Adipocyte (in vitro differentiated cells): Measurements from ENCODE around the gene CX3CR1.

ENCODE experiments used
- DNase-seq: peaks from one replicate; pipeline ENCODE4 v3.0.0-alpha.2; 2015; ENCODE audit warnings: low read depth
- H3K27me3 ChIP-seq: replicated peaks from 2 replicates; pipeline ENCODE4 v1.7.0; 2013; ENCODE audit warnings: mild to moderate bottlenecking, low read length, moderate library complexity; ENCODE audit not compliant: control insufficient read depth, insufficient read depth
- H3K36me3 ChIP-seq: 2 replicates; pipeline ENCODE4 v1.7.0; 2013; ENCODE audit warnings: low read length, mild to moderate bottlenecking, moderate library complexity; ENCODE audit not compliant: control insufficient read depth, insufficient read depth, severe bottlenecking
- H3K4me1 ChIP-seq: 2 replicates; pipeline ENCODE4 v1.7.0; 2013; ENCODE audit warnings: mild to moderate bottlenecking, low read length, moderate library complexity; ENCODE audit not compliant: control insufficient read depth, insufficient read depth
- H3K4me3 ChIP-seq: 2 replicates; pipeline ENCODE4 v1.7.0; 2013; ENCODE audit warnings: mild to moderate bottlenecking, low read length, moderate library complexity
- H3K9ac ChIP-seq: 2 replicates; pipeline ENCODE4 v1.7.0; 2013; ENCODE audit warnings: mild to moderate bottlenecking, low read length, moderate library complexity
- H3K9me3 ChIP-seq: 2 replicates; pipeline ENCODE4 v1.7.0; 2013; ENCODE audit warnings: mild to moderate bottlenecking, low read length, moderate library complexity; ENCODE audit not compliant: control insufficient read depth

Gene CX3CR1

GRCh38 chr3:39317571-39318169 is 37.8 kb upstream of the CX3CR1 start:
- H3K36me3 ChIP-seq = no peaks in the 10 kb centered on the region
- no peak for DNase-seq
- H3K9me3 ChIP-seq = peaks cover 10% of the 10 kb centered on the region
- no peaks in the 10 kb centered on the region for H3K27me3 ChIP-seq
- no peak overlapping the region for H3K4me3 ChIP-seq
- H3K9ac ChIP-seq = no peak overlapping the region
- no peaks in the 10 kb centered on the region for H3K4me1 ChIP-seq

DNA sequence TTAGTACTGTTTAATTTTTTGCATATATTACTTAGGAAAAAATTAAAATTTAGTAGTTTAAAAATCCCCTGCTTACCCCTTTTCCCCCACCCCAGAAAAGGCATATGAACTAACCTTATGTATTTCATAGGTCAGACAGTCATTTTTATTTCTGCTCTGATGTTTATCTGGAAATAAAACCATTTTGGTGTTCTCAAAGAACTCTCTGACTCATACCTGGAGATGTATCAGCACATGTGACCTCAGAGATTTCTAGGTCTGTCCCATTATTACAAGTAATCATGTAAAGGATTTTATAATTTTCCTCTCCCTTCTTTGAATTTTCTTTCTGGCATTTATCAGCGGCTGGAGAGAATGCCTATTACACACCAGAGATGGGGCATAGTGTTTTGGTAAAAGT is 35.6 kb upstream of the CX3CR1 start:
- H3K9ac ChIP-seq = no peak overlapping the region
- H3K4me3 ChIP-seq = no peak overlapping the region
- H3K36me3 ChIP-seq = no peaks in the 10 kb centered on the region
- DNase-seq = no peak
- no peaks in the 10 kb centered on the region for H3K4me1 ChIP-seq
- peaks cover 10% of the 10 kb centered on the region for H3K9me3 ChIP-seq
- H3K27me3 ChIP-seq = no peaks in the 10 kb centered on the region

DNA sequence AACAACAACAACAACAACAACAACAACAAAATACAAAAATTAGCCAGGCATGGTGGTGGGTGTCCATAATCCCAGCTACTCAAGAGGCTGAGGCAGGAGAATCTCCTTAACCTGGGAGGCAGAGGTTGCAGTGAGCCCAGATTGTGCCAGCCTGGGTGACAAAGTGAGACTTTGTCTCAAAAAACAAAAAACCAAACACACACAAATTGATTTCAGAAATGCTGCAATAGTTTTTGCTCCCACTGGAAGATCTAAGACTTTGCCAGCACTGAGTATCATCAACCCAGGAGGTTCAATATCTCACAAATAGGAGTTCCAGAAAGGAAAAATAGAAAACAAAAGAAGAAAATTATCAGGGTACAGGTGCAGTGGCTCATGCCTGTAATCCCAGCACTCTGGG is 33.5 kb upstream of the CX3CR1 start:
- Histone ChIP-seq H3K36me3 (no peaks in the 10 kb centered on the region), H3K4me3 (no peak overlapping the region), H3K9me3 (peaks cover 10% of the 10 kb centered on the region), H3K27me3 (no peaks in the 10 kb centered on the region), H3K9ac (no peak overlapping the region), H3K4me1 (no peaks in the 10 kb centered on the region)
- no peak for DNase-seq

DNA sequence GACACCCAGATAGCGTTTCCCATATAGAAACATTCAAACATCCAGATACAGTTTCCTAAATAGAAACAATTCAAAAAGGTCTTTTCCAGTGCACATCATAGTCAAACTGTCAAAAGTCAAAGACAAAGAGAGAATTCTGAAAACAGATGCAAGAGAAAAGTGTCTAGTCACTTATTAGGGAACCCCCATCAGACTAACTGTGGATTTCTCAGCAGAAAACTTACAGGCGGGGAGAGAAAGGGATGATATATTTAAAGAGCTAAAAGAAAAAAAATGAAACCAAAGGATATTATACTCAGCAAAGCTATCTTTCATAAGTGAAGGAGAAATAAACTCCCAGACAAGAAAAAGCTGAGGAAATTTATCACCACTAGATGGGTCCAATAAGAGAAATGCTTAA is 22.3 kb upstream of the CX3CR1 start:
- Histone ChIP-seq H3K27me3 (no peaks in the 10 kb centered on the region), H3K4me3 (no peak overlapping the region), H3K4me1 (no peaks in the 10 kb centered on the region), H3K9ac (no peak overlapping the region), H3K9me3 (peaks cover 31% of the 10 kb centered on the region), H3K36me3 (no peaks in the 10 kb centered on the region)
- no peak for DNase-seq

- DNase-seq = no peak
- Histone ChIP-seq H3K4me3 (no peak overlapping the region), H3K4me1 (no peaks in the 10 kb centered on the region), H3K9ac (no peak overlapping the region), H3K36me3 (no peaks in the 10 kb centered on the region), H3K9me3 (peaks cover 28% of the 10 kb centered on the region), H3K27me3 (peaks cover 7% of the 10 kb centered on the region)
Measured at GRCh38 chr3:39299279-39299678, 19.4 kb upstream of the CX3CR1 start.

- Histone ChIP-seq H3K27me3 (peaks cover 7% of the 10 kb centered on the region), H3K4me1 (no peaks in the 10 kb centered on the region), H3K4me3 (no peak overlapping the region), H3K9me3 (peaks cover 19% of the 10 kb centered on the region), H3K36me3 (no peaks in the 10 kb centered on the region), H3K9ac (no peak overlapping the region)
- DNase-seq = no peak
Measured at GRCh38 chr3:39296197-39297077, 16.6 kb upstream of the CX3CR1 start.

GRCh38 chr3:39295184-39295775 is 15.4 kb upstream of the CX3CR1 start:
- DNase-seq = no peak
- Histone ChIP-seq H3K36me3 (no peaks in the 10 kb centered on the region), H3K9me3 (peaks cover 15% of the 10 kb centered on the region), H3K9ac (no peak overlapping the region), H3K4me3 (no peak overlapping the region), H3K27me3 (peaks cover 7% of the 10 kb centered on the region), H3K4me1 (no peaks in the 10 kb centered on the region)

GRCh38 chr3:39294446-39295183 is 14.8 kb upstream of the CX3CR1 start:
- Histone ChIP-seq H3K9ac (no peak overlapping the region), H3K27me3 (peaks cover 7% of the 10 kb centered on the region), H3K4me3 (no peak overlapping the region), H3K9me3 (peaks cover 9% of the 10 kb centered on the region), H3K36me3 (no peaks in the 10 kb centered on the region), H3K4me1 (no peaks in the 10 kb centered on the region)
- DNase-seq = no peak

DNA sequence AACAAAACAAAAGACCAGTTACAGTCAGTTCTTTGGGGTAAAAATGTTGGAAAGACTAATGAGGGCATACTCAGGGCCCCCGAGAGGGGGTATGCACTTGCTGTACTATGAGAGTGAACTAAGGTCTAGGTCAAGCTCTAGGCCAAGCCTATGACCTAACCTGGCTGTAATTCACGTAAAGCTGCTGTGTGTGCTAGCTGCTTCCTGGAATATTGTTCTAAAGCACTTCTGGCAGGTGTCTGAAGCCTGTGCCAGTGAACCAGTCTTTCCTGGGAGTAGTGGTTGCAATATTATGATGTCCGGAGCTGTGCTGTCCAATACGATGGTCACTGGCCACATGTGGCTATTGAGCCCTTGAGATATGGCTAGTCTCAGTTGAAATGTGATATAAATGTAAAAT is 13.1 kb upstream of the CX3CR1 start:
- Histone ChIP-seq H3K4me1 (no peaks in the 10 kb centered on the region), H3K9ac (no peak overlapping the region), H3K27me3 (peaks cover 7% of the 10 kb centered on the region), H3K9me3 (no peaks in the 10 kb centered on the region), H3K4me3 (no peak overlapping the region), H3K36me3 (no peaks in the 10 kb centered on the region)
- no peak for DNase-seq

GRCh38 chr3:39291903-39292329 is 12.1 kb upstream of the CX3CR1 start:
- Histone ChIP-seq H3K9ac (no peak overlapping the region), H3K4me1 (no peaks in the 10 kb centered on the region), H3K9me3 (no peaks in the 10 kb centered on the region), H3K36me3 (no peaks in the 10 kb centered on the region), H3K4me3 (no peak overlapping the region), H3K27me3 (peaks cover 7% of the 10 kb centered on the region)
- peak; percentile 83 for DNase-seq

DNA sequence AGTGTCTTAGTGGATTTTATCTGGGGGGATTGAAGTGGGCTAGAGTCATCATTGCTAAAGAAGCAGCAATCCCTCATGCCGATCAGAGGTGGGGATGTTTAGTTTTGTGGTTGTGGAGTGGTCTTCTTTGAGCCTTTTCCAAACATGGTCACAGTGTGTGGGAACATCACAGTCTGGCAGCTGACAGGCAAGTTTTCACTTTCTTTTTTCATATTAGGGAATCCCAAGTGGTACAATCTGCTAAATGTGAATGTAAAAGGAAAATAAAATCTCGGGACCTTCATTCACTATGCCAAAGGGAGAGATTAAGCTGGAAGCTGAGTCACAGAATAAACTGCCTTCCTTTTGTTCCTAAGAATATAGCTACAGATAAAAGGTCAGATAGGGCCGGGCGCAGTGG is 10.4 kb upstream of the CX3CR1 start:
- H3K4me1 ChIP-seq = no peaks in the 10 kb centered on the region
- peaks cover 4% of the 10 kb centered on the region for H3K27me3 ChIP-seq
- no peaks in the 10 kb centered on the region for H3K36me3 ChIP-seq
- H3K9me3 ChIP-seq = no peaks in the 10 kb centered on the region
- H3K9ac ChIP-seq = no peak overlapping the region
- DNase-seq = no peak
- H3K4me3 ChIP-seq = no peak overlapping the region
